NCI-H1092 (cell line): Measurements from ENCODE around the gene ACVR1B.

Source experiments
- DNase-seq: peaks from one replicate; lab custom pipeline; 2025; lab: John Stamatoyannopoulos, UW

ACVR1B gene

GRCh38 chr12:51942501-51943000, 8.9 kb upstream of the ACVR1B start:
- DNase-seq, result no peak

- DNase-seq, result no peak
Measured at GRCh38 chr12:51943346-51943745, 8.2 kb upstream of the ACVR1B start.

GRCh38 chr12:51944608-51945233, 6.8 kb upstream of the ACVR1B start:
- no peak for DNase-seq

GRCh38 chr12:51947246-51947996, 4.1 kb upstream of the ACVR1B start:
- no peak for DNase-seq

- no peak for DNase-seq
Measured at GRCh38 chr12:51948066-51948465, 3.4 kb upstream of the ACVR1B start.

GRCh38 chr12:51949342-51950030, 2.0 kb upstream of the ACVR1B start:
- no peak for DNase-seq

- DNase-seq, result no peak
Measured at GRCh38 chr12:51950682-51951198, 759 bp upstream of the ACVR1B start.

GRCh38 chr12:51951843-51952722, 584 bp downstream of the ACVR1B start:
- DNase-seq, result no peak

- DNase-seq, result no peak
Measured at GRCh38 chr12:51953089-51953488, 1.6 kb downstream of the ACVR1B start.

GRCh38 chr12:51953864-51954263, 2.4 kb downstream of the ACVR1B start:
- DNase-seq, result no peak

- DNase-seq, result no peak
Measured at GRCh38 chr12:51954561-51955361, 3.3 kb downstream of the ACVR1B start.

GRCh38 chr12:51955702-51956101, 4.2 kb downstream of the ACVR1B start:
- DNase-seq, result no peak

GRCh38 chr12:51958542-51958941, 7.0 kb downstream of the ACVR1B start:
- DNase-seq, result no peak

- DNase-seq, result no peak
Measured at GRCh38 chr12:51959211-51959610, 7.7 kb downstream of the ACVR1B start.

- DNase-seq, result no peak
Measured at GRCh38 chr12:51959921-51960320, 8.4 kb downstream of the ACVR1B start.

GRCh38 chr12:51960488-51960887, 9.0 kb downstream of the ACVR1B start:
- no peak for DNase-seq

- DNase-seq, result no peak
Measured at GRCh38 chr12:51960890-51961289, 9.4 kb downstream of the ACVR1B start.

GRCh38 chr12:51961834-51962233, 10.3 kb downstream of the ACVR1B start:
- DNase-seq, result no peak

GRCh38 chr12:51962737-51963136, 11.2 kb downstream of the ACVR1B start:
- no peak for DNase-seq

- DNase-seq, result no peak
Measured at GRCh38 chr12:51963477-51963876, 12.0 kb downstream of the ACVR1B start.

GRCh38 chr12:51969643-51970042, 18.1 kb downstream of the ACVR1B start:
- DNase-seq, result no peak
